HepG2 (cell line): Measurements from ENCODE around the gene SLC35B3. TPM values are rescaled to one million over a fixed set of nuclear protein-coding genes. Genes with fewer than 3 reads are reported as not detected.

ENCODE experiments used
- ATAC-seq: fragments of 200-7000 bp; cut with Tn5 transposase; 3 replicates; pipeline ENCODE4 v1.9.1; 2020; ENCODE audit warnings: mild to moderate bottlenecking, moderate library complexity
- BruUV-seq: library from RNA; stranded (reverse); fragments of 400-500 nt; replicated peaks from 2 replicates; lab custom pipeline; 2021; lab: Mats Ljungman, UMichigan
- CTCF ChIA-PET: fragments of 300-600 bp; formaldehyde crosslinking; extraction: SDS; loops from one replicate; lab custom pipeline; 2021; ENCODE audit warnings: low total read pairs, inconsistent platforms, low intra/inter-chr PET ratio; lab: Yijun Ruan, JAX
- POLR2A ChIA-PET: fragments of 350-600 bp; sonication (Branson Sonifier 250); formaldehyde crosslinking; loops from one replicate; lab custom pipeline; 2020; ENCODE audit warnings: antibody characterized with exemption, inconsistent platforms; lab: Yijun Ruan, JAX
- DNase-seq: peaks from one replicate; pipeline ENCODE4 v3.0.0-alpha.2; 2015; ENCODE audit warnings: low spot score
- FAIRE-seq: peaks from 3 replicates; lab custom pipeline; 2011; peaks lifted over from hg19 to GRCh38; lab: Jason Lieb, UNC
- H2AFZ ChIP-seq: one replicate; pipeline ENCODE4 v1.6.1; 2011; ENCODE audit warnings: low read length, inconsistent platforms
- H3K27ac ChIP-seq: fragments of 300-600 bp; 3 replicates; pipeline ENCODE4 v1.8.0; 2011; ENCODE audit warnings: mixed run types, mild to moderate bottlenecking, mixed read lengths, low read length, inconsistent platforms; ENCODE audit not compliant: insufficient read depth; ENCODE audit errors: extremely low read length
- H3K27me3 ChIP-seq, 2 experiments: fragments of 200-600 bp in 1 of 2; 2 replicates in 1 of 2; 3 replicates in 1 of 2; pipeline versions ENCODE4 v1.6.0 to v1.8.0; 2011; ENCODE audit warnings: low read length in 2 of 2, mild to moderate bottlenecking in 2 of 2, moderate library complexity in 2 of 2, inconsistent platforms in 1 of 2; ENCODE audit not compliant: insufficient read depth in 2 of 2, control insufficient read depth in 1 of 2
- H3K36me3 ChIP-seq, 2 experiments: fragments of 200-600 bp in 1 of 2; replicated peaks in 1 of 2; 2 replicates in 1 of 2; 3 replicates in 1 of 2; pipeline versions ENCODE4 v1.5.1 to v1.8.0; 2011; ENCODE audit warnings: low read length in 2 of 2, inconsistent platforms in 1 of 2; ENCODE audit not compliant: insufficient read depth in 2 of 2, control insufficient read depth in 1 of 2
- H3K4me1 ChIP-seq: 2 replicates; pipeline ENCODE4 v1.5.1; 2012; ENCODE audit warnings: low read length, inconsistent platforms; ENCODE audit not compliant: insufficient read depth
- H3K4me2 ChIP-seq: 2 replicates; pipeline ENCODE4 v1.6.0; 2011; ENCODE audit warnings: low read depth, low read length, inconsistent platforms
- H3K4me3 ChIP-seq, 3 experiments: fragments of 200-600 bp in 1 of 3; sonication (generic), shearing (Covaris generic) in 1 of 3; replicated peaks in 1 of 3; 2 replicates each; pipeline ENCODE4 v1.5.1; 2011 to 2016; ENCODE audit warnings: low read length in 3 of 3, inconsistent platforms in 2 of 3, low read depth in 2 of 3, mild to moderate bottlenecking in 2 of 3, control low read depth in 1 of 3, mixed read lengths in 1 of 3; ENCODE audit not compliant: insufficient read depth in 1 of 3
- H3K79me2 ChIP-seq: one replicate; pipeline ENCODE4 v1.6.1; 2011; ENCODE audit warnings: low read length, inconsistent platforms; ENCODE audit not compliant: insufficient read depth
- H3K9ac ChIP-seq: 2 replicates; pipeline ENCODE4 v1.6.0; 2011; ENCODE audit warnings: mild to moderate bottlenecking, low read depth, low read length, inconsistent platforms; ENCODE audit not compliant: insufficient read depth
- H3K9me3 ChIP-seq: 2 replicates; pipeline ENCODE4 v1.5.1; 2012; ENCODE audit warnings: mild to moderate bottlenecking, low read length
- H4K20me1 ChIP-seq: 2 replicates; pipeline ENCODE4 v1.6.0; 2011; ENCODE audit warnings: inconsistent platforms, mild to moderate bottlenecking, low read length, moderate library complexity; ENCODE audit not compliant: insufficient read depth
- ARNT2 ChIP-seq: sonication (generic); formaldehyde crosslinking; IDR thresholded peaks from 2 replicates; pipeline ENCODE4 v1.8.0; 2022; ENCODE audit warnings: mild to moderate bottlenecking, low read depth, missing genetic modification reagents, moderate library complexity
- KLF15 ChIP-seq: sonication (generic); formaldehyde crosslinking; IDR thresholded peaks from 2 replicates; pipeline ENCODE4 v1.8.1; 2023; ENCODE audit warnings: borderline replicate concordance, mild to moderate bottlenecking, inconsistent platforms, missing genetic modification reagents, mixed read lengths
- SRF ChIP-seq: IDR thresholded peaks from 2 replicates; pipeline ENCODE4 v1.6.1; 2011; ENCODE audit warnings: mild to moderate bottlenecking, low read depth, low read length, moderate library complexity
- ZNF20 ChIP-seq: sonication (generic); formaldehyde crosslinking; IDR thresholded peaks from 2 replicates; pipeline ENCODE4 v1.4.0; 2020; ENCODE audit warnings: mild to moderate bottlenecking, moderate library complexity, missing genetic modification reagents
- WGBS: methylation state at CpG from one replicate; pipeline ENCODE4 v1.1.6; 2017; ENCODE audit warnings: low lambda C conversion rate; 5-methylcytosine and 5-hydroxymethylcytosine counted together
- in situ Hi-C: cut with HindIII; loops from 2 replicates; pipeline ENCODE4 v1.10.0; 2017; ENCODE audit warnings: low pct_unique_long_range_greater_than_20kb; ENCODE audit not compliant: extremely low pct_ligation_motif_present
- intact Hi-C: fragments of 100-400 bp; cut with micrococcal nuclease; formaldehyde crosslinking; loops from one replicate; pipeline ENCODE4 v1.10.0; 2022; ENCODE audit not compliant: unreplicated experiment
- polyA plus RNA-seq, 8 experiments: library from polyadenylated mRNA; depleted of rRNA in 3 of 8; stranded (reverse) in 7 of 8; unstranded in 1 of 8; fragments of >200 nt; fragmentation: Illumina TruSeq in 4 of 8; extraction: Trizol in 4 of 8; gene quantifications; 2 replicates each; pipeline versions ENCODE4 v1.2.1 to v1.2.3, GENCODE V29; 2011 to 2016; ENCODE audit warnings: low read depth in 4 of 8, missing spikeins in 1 of 8, mixed read lengths in 1 of 8; ENCODE audit not compliant: insufficient read depth in 1 of 8
- total RNA-seq, 5 experiments: library from RNA; depleted of rRNA; stranded (reverse); fragments of >200 nt; fragmentation: Illumina TruSeq; extraction: Trizol; gene quantifications; 2 replicates each; pipeline ENCODE4 v1.2.3, GENCODE V29; 2016; ENCODE audit warnings: low read depth in 1 of 5
- TF ChIP-seq, protein P1 (sequence below): sonication (generic); formaldehyde crosslinking; IDR thresholded peaks from 2 replicates; pipeline ENCODE4 v1.5.1; 2020; ENCODE audit warnings: mild to moderate bottlenecking, missing genetic modification reagents, borderline replicate concordance

Gene SLC35B3
- total and polyA plus RNA-seq, 2 of the 13 experiments (the other 11 are each of a cell fraction or from before 2014, with no cell fraction given), result 8.7 to 13.5 TPM

DNA sequence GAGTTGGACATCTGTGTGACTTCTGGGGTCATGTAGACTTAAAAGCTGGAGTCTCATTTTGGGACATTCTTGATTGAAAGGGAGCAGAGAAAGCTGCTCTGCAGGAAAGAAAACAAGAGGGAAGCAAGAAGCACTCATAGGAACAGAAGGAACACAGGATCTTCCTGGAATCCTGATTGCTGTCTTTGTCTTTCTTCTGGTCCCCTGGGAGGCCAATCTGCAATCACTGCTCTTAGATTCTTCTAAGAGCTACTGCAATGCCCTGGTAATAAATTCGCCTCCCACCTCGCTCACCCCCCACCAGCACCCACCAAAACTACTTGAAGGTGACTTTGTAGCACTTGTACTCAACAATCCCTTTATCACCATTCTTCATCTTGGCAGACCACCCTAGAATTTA is 51.8 kb downstream of the SLC35B3 start:
- Histone ChIP-seq H3K27me3 (0 out of 5 replicates have a peak, but pooled peaks cover 0 to 3% of the 10 kb centered on the region in 2 experiments), H3K27ac (no peak overlapping the region), H2AFZ (no peak overlapping the region), H3K79me2 (no peaks in the 10 kb centered on the region), H3K36me3 (no peaks in the 10 kb centered on the region), H3K4me1 (no peaks in the 10 kb centered on the region), H3K4me2 (no peak overlapping the region), H4K20me1 (no peaks in the 10 kb centered on the region), H3K9me3 (no peaks in the 10 kb centered on the region), H3K4me3 (no peak overlapping the region), H3K9ac (no peak overlapping the region)
- WGBS, result 0% methylated on average over 2 of the region's 2 CpGs
- DNase-seq (no peak), FAIRE-seq (no peak), ATAC-seq (no peak)
- in situ Hi-C loops, result no loop called here
- BruUV-seq, result no TSS peak
- TF ChIP-seq, protein P1, sequence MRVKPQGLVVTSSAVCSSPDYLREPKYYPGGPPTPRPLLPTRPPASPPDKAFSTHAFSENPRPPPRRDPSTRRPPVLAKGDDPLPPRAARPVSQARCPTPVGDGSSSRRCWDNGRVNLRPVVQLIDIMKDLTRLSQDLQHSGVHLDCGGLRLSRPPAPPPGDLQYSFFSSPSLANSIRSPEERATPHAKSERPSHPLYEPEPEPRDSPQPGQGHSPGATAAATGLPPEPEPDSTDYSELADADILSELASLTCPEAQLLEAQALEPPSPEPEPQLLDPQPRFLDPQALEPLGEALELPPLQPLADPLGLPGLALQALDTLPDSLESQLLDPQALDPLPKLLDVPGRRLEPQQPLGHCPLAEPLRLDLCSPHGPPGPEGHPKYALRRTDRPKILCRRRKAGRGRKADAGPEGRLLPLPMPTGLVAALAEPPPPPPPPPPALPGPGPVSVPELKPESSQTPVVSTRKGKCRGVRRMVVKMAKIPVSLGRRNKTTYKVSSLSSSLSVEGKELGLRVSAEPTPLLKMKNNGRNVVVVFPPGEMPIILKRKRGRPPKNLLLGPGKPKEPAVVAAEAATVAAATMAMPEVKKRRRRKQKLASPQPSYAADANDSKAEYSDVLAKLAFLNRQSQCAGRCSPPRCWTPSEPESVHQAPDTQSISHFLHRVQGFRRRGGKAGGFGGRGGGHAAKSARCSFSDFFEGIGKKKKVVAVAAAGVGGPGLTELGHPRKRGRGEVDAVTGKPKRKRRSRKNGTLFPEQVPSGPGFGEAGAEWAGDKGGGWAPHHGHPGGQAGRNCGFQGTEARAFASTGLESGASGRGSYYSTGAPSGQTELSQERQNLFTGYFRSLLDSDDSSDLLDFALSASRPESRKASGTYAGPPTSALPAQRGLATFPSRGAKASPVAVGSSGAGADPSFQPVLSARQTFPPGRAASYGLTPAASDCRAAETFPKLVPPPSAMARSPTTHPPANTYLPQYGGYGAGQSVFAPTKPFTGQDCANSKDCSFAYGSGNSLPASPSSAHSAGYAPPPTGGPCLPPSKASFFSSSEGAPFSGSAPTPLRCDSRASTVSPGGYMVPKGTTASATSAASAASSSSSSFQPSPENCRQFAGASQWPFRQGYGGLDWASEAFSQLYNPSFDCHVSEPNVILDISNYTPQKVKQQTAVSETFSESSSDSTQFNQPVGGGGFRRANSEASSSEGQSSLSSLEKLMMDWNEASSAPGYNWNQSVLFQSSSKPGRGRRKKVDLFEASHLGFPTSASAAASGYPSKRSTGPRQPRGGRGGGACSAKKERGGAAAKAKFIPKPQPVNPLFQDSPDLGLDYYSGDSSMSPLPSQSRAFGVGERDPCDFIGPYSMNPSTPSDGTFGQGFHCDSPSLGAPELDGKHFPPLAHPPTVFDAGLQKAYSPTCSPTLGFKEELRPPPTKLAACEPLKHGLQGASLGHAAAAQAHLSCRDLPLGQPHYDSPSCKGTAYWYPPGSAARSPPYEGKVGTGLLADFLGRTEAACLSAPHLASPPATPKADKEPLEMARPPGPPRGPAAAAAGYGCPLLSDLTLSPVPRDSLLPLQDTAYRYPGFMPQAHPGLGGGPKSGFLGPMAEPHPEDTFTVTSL (CRISPR knock-in tag), result no peak
- TF ChIP-seq SRF (no peak), KLF15 (CRISPR knock-in tag) (no peak), ARNT2 (CRISPR knock-in tag) (no peak), ZNF20 (CRISPR knock-in tag) (no peak)
- POLR2A ChIA-PET, result no interaction called here
- CTCF ChIA-PET, result no interaction called here
- intact Hi-C loops, result no loop called here
